ENCODE measurements around the gene LLGL2.

DNA sequence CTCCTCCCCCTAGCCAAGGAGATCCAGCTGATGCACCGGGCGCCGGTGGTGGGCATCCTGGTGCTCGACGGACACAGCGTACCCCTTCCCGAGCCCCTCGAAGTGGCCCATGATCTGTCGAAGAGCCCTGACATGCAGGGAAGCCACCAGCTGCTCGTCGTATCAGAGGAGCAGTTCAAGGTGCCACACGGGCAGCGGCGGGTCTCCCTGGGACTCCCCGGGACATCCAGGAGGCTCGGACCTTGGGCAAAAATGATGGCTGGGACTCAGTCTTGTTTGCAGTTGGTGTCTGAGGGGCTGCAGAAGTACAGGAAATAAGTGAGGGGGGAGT, 46.4 kb downstream of the LLGL2 start:
- no peak for TF ChIP-seq TAF1 (IDR thresholded peaks at IDR 0.05; ENCODE audit: low read depth, low read length)
- TF ChIP-seq POLR2A (IDR thresholded peaks at IDR 0.05; ENCODE audit: low read depth, low read length), result no peak
- no peak for TF ChIP-seq POLR2AphosphoS5 (IDR thresholded peaks at IDR 0.05; ENCODE audit: low read depth, low read length)
- TF ChIP-seq POU2F2 (IDR thresholded peaks at IDR 0.05; ENCODE audit: low read depth, low read length), result no peak
- no peak for TF ChIP-seq SPI1 (IDR thresholded peaks at IDR 0.05; ENCODE audit: low read depth, low read length)
- TF ChIP-seq PAX5 (IDR thresholded peaks at IDR 0.05; ENCODE audit: insufficient read depth, low read length, severe bottlenecking), result no peak

Measured in GM12891 (cell line).